GM19463 (cell line): ENCODE data around the gene OR2A1.
"Not testable (repeated sequence)": the region's sequence is repeated elsewhere in the genome, so short reads cannot be mapped to it uniquely, and the experiment has no call there.

Experiments used
- ATAC-seq: cut with Tn5 transposase; IDR thresholded peaks from one replicate; pipeline ENCODE4 v1.9.1; 2021; ENCODE audit warnings: mild to moderate bottlenecking, moderate library complexity; ENCODE audit not compliant: unreplicated experiment

OR2A1 gene

GRCh38 chr7:144311872-144312469 lies at the start of gene OR2A1:
OR2A1 (plus strand) TSS chr7:144312419; CDS start chr7:144318125, 5,706 bp downstream.
- not testable (repeated sequence) for ATAC-seq

GRCh38 chr7:144264692-144265091 lies 47.5 kb upstream of the OR2A1 start, which contains the start of gene OR2A7:
OR2A7 (minus strand) TSS chr7:144264792; CDS start chr7:144259628, 5,164 bp downstream.
- ATAC-seq, result not testable (repeated sequence)

- ATAC-seq, result not testable (repeated sequence)
Observed at GRCh38 chr7:144269188-144269587, 43.0 kb upstream of the OR2A1 start, which contains the start of gene CTAGE8. CTAGE8 (minus strand) TSS chr7:144269288; CDS start chr7:144269250, 38 bp downstream.

- ATAC-seq, result not testable (repeated sequence)
Observed at GRCh38 chr7:144275281-144275680, 36.9 kb upstream of the OR2A1 start.

- ATAC-seq, result peak; percentile 39
Observed at GRCh38 chr7:144280010-144280409, 32.2 kb upstream of the OR2A1 start.

GRCh38 chr7:144281981-144282380 lies 30.2 kb upstream of the OR2A1 start:
- ATAC-seq, result not testable (repeated sequence)

GRCh38 chr7:144282490-144282889 lies 29.7 kb upstream of the OR2A1 start:
- ATAC-seq, result not testable (repeated sequence)

- not testable (repeated sequence) for ATAC-seq
Observed at GRCh38 chr7:144283716-144284115, 28.5 kb upstream of the OR2A1 start.

- ATAC-seq, result not testable (repeated sequence)
Observed at GRCh38 chr7:144287171-144287784, 24.9 kb upstream of the OR2A1 start.

GRCh38 chr7:144291607-144292006 lies 20.6 kb upstream of the OR2A1 start:
- ATAC-seq, result not testable (repeated sequence)

- not testable (repeated sequence) for ATAC-seq
Observed at GRCh38 chr7:144292384-144293161, 19.6 kb upstream of the OR2A1 start.

GRCh38 chr7:144293794-144294499 lies 18.3 kb upstream of the OR2A1 start:
- ATAC-seq, result peak; percentile 75

- peak; percentile 37 for ATAC-seq
Observed at GRCh38 chr7:144302578-144303303, 9.5 kb upstream of the OR2A1 start.

- ATAC-seq, result not testable (repeated sequence)
Observed at GRCh38 chr7:144303607-144304006, 8.6 kb upstream of the OR2A1 start.

- not testable (repeated sequence) for ATAC-seq
Observed at GRCh38 chr7:144305156-144305555, 7.1 kb upstream of the OR2A1 start.

GRCh38 chr7:144309702-144310101 lies 2.5 kb upstream of the OR2A1 start:
- not testable (repeated sequence) for ATAC-seq

GRCh38 chr7:144311218-144311617 lies 1.0 kb upstream of the OR2A1 start:
- ATAC-seq, result not testable (repeated sequence)

- not testable (repeated sequence) for ATAC-seq
Observed at GRCh38 chr7:144317537-144317936, 5.3 kb downstream of the OR2A1 start.

- ATAC-seq, result not testable (repeated sequence)
Observed at GRCh38 chr7:144319547-144319946, 7.3 kb downstream of the OR2A1 start.

GRCh38 chr7:144321677-144322206 lies 9.5 kb downstream of the OR2A1 start:
- ATAC-seq, result not testable (repeated sequence)
